Mesodermal cell (in vitro differentiated cells): ENCODE results near the gene MAGI1.
"Not testable (repeated sequence)": the region's sequence is repeated elsewhere in the genome, so short reads cannot be mapped to it uniquely, and the experiment has no call there.

Experiments used
- H3K27ac ChIP-seq: 2 replicates; pipeline ENCODE4 v1.7.0; 2013; ENCODE audit warnings: mild to moderate bottlenecking, low read depth, low read length, moderate library complexity; ENCODE audit not compliant: severe bottlenecking
- H3K36me3 ChIP-seq: 2 replicates; pipeline ENCODE4 v1.7.1; 2013; ENCODE audit warnings: mild to moderate bottlenecking, low read length, moderate library complexity; ENCODE audit not compliant: control insufficient read depth, insufficient read depth
- H3K4me1 ChIP-seq: one replicate; pipeline ENCODE4 v1.7.1; 2013; ENCODE audit warnings: mild to moderate bottlenecking, low read length; ENCODE audit not compliant: insufficient read depth, control insufficient read depth, poor library complexity, severe bottlenecking
- H3K4me3 ChIP-seq: 2 replicates; pipeline ENCODE4 v1.7.0; 2013; ENCODE audit warnings: low read length, control low read depth, mild to moderate bottlenecking; ENCODE audit not compliant: insufficient read depth, poor library complexity, severe bottlenecking; ENCODE audit errors: extremely low read depth
- H3K9me3 ChIP-seq: 2 replicates; pipeline ENCODE4 v1.7.1; 2013; ENCODE audit warnings: mild to moderate bottlenecking, low read length, moderate library complexity; ENCODE audit not compliant: control insufficient read depth
- WGBS, 2 experiments: methylation state at CpG; one replicate each; pipeline ENCODE4 v1.1.5; 2013; ENCODE audit warnings: missing lambda C conversion rate in 2 of 2; ENCODE audit not compliant: insufficient coverage in 2 of 2; 5-methylcytosine and 5-hydroxymethylcytosine counted together

The MAGI1 gene

GRCh38 chr3:65734382-65734781 lies 304.3 kb downstream of the MAGI1 start:
- Histone ChIP-seq H3K9me3 (no peaks in the 10 kb centered on the region), H3K4me1 (peaks cover 12% of the 10 kb centered on the region), H3K27ac (no peak overlapping the region), H3K4me3 (no peak overlapping the region), H3K36me3 (no peaks in the 10 kb centered on the region)
- 94% methylated on average over 2 of the region's 3 CpGs; no CpG with 5 or more reads in 1 of the 2 experiments for WGBS, 2 experiments

- H3K4me1 ChIP-seq, result peaks cover 14% of the 10 kb centered on the region
- no peaks in the 10 kb centered on the region for H3K9me3 ChIP-seq
- no peaks in the 10 kb centered on the region for H3K36me3 ChIP-seq
- no peak overlapping the region for H3K27ac ChIP-seq
- H3K4me3 ChIP-seq, result no peak overlapping the region
- WGBS, 2 experiments, result no CpG with 5 or more reads among the region's 1 CpG
Observed at GRCh38 chr3:65733459-65733858, 305.3 kb downstream of the MAGI1 start.

GRCh38 chr3:65732051-65732935 lies 306.4 kb downstream of the MAGI1 start:
- 69 to 83% methylated on average over 1 to 2 of the region's 6 CpGs for WGBS, 2 experiments
- H3K4me3 ChIP-seq, result no peak overlapping the region
- H3K36me3 ChIP-seq, result no peaks in the 10 kb centered on the region
- H3K9me3 ChIP-seq, result no peaks in the 10 kb centered on the region
- H3K27ac ChIP-seq, result no peak overlapping the region
- H3K4me1 ChIP-seq, result peaks cover 14% of the 10 kb centered on the region

- no peaks in the 10 kb centered on the region for H3K9me3 ChIP-seq
- H3K4me3 ChIP-seq, result no peak overlapping the region
- 93 to 95% methylated on average over 5 to 6 of the region's 7 CpGs for WGBS, 2 experiments
- H3K4me1 ChIP-seq, result peaks cover 14% of the 10 kb centered on the region
- no peak overlapping the region for H3K27ac ChIP-seq
- H3K36me3 ChIP-seq, result no peaks in the 10 kb centered on the region
Observed at GRCh38 chr3:65730449-65730848, 308.3 kb downstream of the MAGI1 start.

GRCh38 chr3:65729973-65730372 lies 308.7 kb downstream of the MAGI1 start:
- no peaks in the 10 kb centered on the region for H3K36me3 ChIP-seq
- peaks cover 14% of the 10 kb centered on the region for H3K4me1 ChIP-seq
- H3K9me3 ChIP-seq, result no peaks in the 10 kb centered on the region
- H3K4me3 ChIP-seq, result no peak overlapping the region
- H3K27ac ChIP-seq, result no peak overlapping the region

- Histone ChIP-seq H3K4me3 (no peak overlapping the region), H3K36me3 (no peaks in the 10 kb centered on the region), H3K9me3 (no peaks in the 10 kb centered on the region), H3K27ac (peak overlapping the region; percentile 30), H3K4me1 (peaks cover 14% of the 10 kb centered on the region)
- WGBS, 2 experiments, result 100% methylated on average over 1 of the region's 2 CpGs
Observed at GRCh38 chr3:65729555-65729954, 309.2 kb downstream of the MAGI1 start.

- Histone ChIP-seq H3K4me3 (no peak overlapping the region), H3K4me1 (peaks cover 14% of the 10 kb centered on the region), H3K27ac (no peak overlapping the region), H3K36me3 (no peaks in the 10 kb centered on the region), H3K9me3 (no peaks in the 10 kb centered on the region)
- WGBS, 2 experiments, result 46 to 51% methylated on average over 2 of the region's 2 CpGs
Observed at GRCh38 chr3:65728138-65728537, 310.6 kb downstream of the MAGI1 start.

GRCh38 chr3:65723985-65724384 lies 314.7 kb downstream of the MAGI1 start:
- no peak overlapping the region for H3K4me3 ChIP-seq
- no peak overlapping the region for H3K27ac ChIP-seq
- WGBS, 2 experiments, result no CpG with 5 or more reads among the region's 1 CpG
- no peaks in the 10 kb centered on the region for H3K4me1 ChIP-seq
- H3K9me3 ChIP-seq, result no peaks in the 10 kb centered on the region
- H3K36me3 ChIP-seq, result no peaks in the 10 kb centered on the region

- Histone ChIP-seq H3K27ac (no peak overlapping the region), H3K9me3 (no peaks in the 10 kb centered on the region), H3K4me3 (no peak overlapping the region), H3K4me1 (no peaks in the 10 kb centered on the region), H3K36me3 (no peaks in the 10 kb centered on the region)
- WGBS, 2 experiments, result 92 to 100% methylated on average over 2 to 3 of the region's 3 CpGs
Observed at GRCh38 chr3:65723011-65723410, 315.7 kb downstream of the MAGI1 start.

- WGBS, 2 experiments, result 95 to 100% methylated on average over 2 of the region's 4 CpGs
Observed at GRCh38 chr3:65720989-65721737, 317.6 kb downstream of the MAGI1 start.

GRCh38 chr3:65719639-65720038 lies 319.1 kb downstream of the MAGI1 start:
- H3K9me3 ChIP-seq, H3K36me3 ChIP-seq, H3K4me1 ChIP-seq, H3K27ac ChIP-seq, H3K4me3 ChIP-seq: not testable (repeated sequence)
- WGBS, 2 experiments, result no CpG with 5 or more reads among the region's 1 CpG

More at GRCh38 chr3:65720989-65721737, 317.6 kb downstream of the MAGI1 start:
- Histone ChIP-seq H3K4me3 (no peak overlapping the region), H3K4me1 (no peaks in the 10 kb centered on the region), H3K36me3 (no peaks in the 10 kb centered on the region), H3K9me3 (no peaks in the 10 kb centered on the region), H3K27ac (no peak overlapping the region)
